ENCODE data around the gene TAAR1. TPM values are rescaled to one million over a fixed set of nuclear protein-coding genes. Genes with fewer than 3 reads are reported as not detected.

Gene TAAR1
- total and polyA plus RNA-seq, 2 donors (not counting 1 experiment from before 2014, with no cell fraction given): not detected

DNA sequence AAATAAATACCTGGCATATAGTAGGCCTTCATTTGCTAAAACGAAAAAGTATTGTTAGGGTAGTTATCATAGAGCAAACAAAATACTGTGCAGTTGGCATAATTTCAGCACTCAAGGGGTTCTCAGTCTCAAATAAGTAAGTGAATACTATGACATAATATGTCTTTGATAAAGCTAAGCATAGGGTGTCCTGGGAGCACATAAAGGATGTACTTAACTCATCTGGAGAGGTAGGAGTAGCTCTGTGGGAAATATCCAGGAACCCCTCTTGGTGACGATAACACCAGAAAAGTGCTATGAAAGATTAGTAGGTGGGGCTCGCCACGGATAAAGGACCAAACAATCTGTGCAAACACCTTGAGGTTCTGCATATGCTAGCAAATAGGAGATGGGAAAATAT lies 31.7 kb upstream of the TAAR1 start:
- POLR2A ChIA-PET: no interaction called here
- no peak for TF ChIP-seq EZH2 (IDR thresholded peaks at IDR 0.05; ENCODE audit: borderline replicate concordance, insufficient read depth, low read depth, low read length, poor library complexity, severe bottlenecking)
- TF ChIP-seq, protein P1, sequence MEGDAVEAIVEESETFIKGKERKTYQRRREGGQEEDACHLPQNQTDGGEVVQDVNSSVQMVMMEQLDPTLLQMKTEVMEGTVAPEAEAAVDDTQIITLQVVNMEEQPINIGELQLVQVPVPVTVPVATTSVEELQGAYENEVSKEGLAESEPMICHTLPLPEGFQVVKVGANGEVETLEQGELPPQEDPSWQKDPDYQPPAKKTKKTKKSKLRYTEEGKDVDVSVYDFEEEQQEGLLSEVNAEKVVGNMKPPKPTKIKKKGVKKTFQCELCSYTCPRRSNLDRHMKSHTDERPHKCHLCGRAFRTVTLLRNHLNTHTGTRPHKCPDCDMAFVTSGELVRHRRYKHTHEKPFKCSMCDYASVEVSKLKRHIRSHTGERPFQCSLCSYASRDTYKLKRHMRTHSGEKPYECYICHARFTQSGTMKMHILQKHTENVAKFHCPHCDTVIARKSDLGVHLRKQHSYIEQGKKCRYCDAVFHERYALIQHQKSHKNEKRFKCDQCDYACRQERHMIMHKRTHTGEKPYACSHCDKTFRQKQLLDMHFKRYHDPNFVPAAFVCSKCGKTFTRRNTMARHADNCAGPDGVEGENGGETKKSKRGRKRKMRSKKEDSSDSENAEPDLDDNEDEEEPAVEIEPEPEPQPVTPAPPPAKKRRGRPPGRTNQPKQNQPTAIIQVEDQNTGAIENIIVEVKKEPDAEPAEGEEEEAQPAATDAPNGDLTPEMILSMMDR (IDR thresholded peaks at IDR 0.05): no peak
- no peak overlapping the region for H3K27ac ChIP-seq (ENCODE audit: low read length in 2 of 2)

DNA sequence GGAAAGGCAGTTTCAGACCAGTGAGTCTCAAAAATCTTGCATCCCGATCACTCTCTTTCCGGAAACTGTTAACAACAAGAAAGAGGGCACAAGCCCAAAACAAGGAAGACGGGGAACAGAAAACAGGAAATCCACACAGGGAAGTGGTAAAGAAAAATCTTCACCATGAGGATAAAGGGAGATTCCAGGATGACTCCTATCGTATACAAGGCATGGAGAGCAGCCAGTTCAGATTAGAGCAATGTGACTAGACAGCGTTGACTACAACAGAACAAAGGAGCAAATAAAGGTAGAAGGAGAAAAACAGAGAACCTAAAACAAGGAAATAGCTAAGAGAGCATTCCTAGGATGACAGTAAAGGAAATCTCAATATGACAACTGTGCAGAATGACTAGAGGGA lies 28.3 kb upstream of the TAAR1 start:
- Histone ChIP-seq H2AFZ (ENCODE audit: insufficient read depth, low read depth, low read length, poor library complexity, severe bottlenecking) (no peak overlapping the region), H3K9ac (ENCODE audit: low read length) (no peak overlapping the region), H3K4me2 (replicated peaks; ENCODE audit: low read depth, low read length, poor library complexity, severe bottlenecking) (no peak overlapping the region), H3K27ac (ENCODE audit: low read length in 2 of 2) (no peak overlapping the region), H3K4me1 (ENCODE audit: control insufficient read depth in 2 of 2, insufficient read depth in 2 of 2, low read length in 2 of 2) (no peaks in the 10 kb centered on the region), H3K36me3 (replicated peaks in 1 of 2; ENCODE audit: control extremely low read depth in 1 of 2, control insufficient read depth in 1 of 2, extremely low read depth in 1 of 2, insufficient read depth in 2 of 2, low read length in 1 of 2) (no peaks in the 10 kb centered on the region), H3K79me2 (ENCODE audit: control insufficient read depth, insufficient read depth, low read length) (no peaks in the 10 kb centered on the region), H3K9me3 (ENCODE audit: control extremely low read depth in 1 of 3, control insufficient read depth in 2 of 3, insufficient read depth in 1 of 3, low read length in 2 of 3) (no peaks in the 10 kb centered on the region), H3K27me3 (replicated peaks in 1 of 4; ENCODE audit: control extremely low read depth in 1 of 4, control insufficient read depth in 3 of 4, insufficient read depth in 4 of 4, low read length in 3 of 4) (peaks cover 0 to 12% (median 0%) of the 10 kb centered on the region in 4 experiments), H3K4me3 (ENCODE audit: control extremely low read depth in 1 of 5, extremely low read depth in 1 of 5, insufficient read depth in 1 of 5, low read depth in 2 of 5, low read length in 4 of 5) (no peak overlapping the region), H4K20me1 (ENCODE audit: control insufficient read depth, insufficient read depth, low read length, poor library complexity, severe bottlenecking) (no peaks in the 10 kb centered on the region)
- ChIA-PET CTCF (no interaction called here), POLR2A (no interaction called here)
- 90% methylated on average over 2 of the region's 5 CpGs for WGBS (ENCODE audit: insufficient coverage)
- Mint-ChIP-seq H3K9me3 (ENCODE audit: insufficient read depth) (no peaks in the 10 kb centered on the region), H3K27ac (no peak overlapping the region), H3K4me3 (no peak overlapping the region), H3K27me3 (peaks cover 38% of the 10 kb centered on the region), H3K4me1 (no peaks in the 10 kb centered on the region)
- ATAC-seq (ENCODE audit: low read depth) (no peak), DNase-seq (no peak)
- TF ChIP-seq EZH2 (IDR thresholded peaks at IDR 0.05; ENCODE audit: borderline replicate concordance, insufficient read depth, low read depth, low read length, poor library complexity, severe bottlenecking): no peak
- TF ChIP-seq, protein P1 (IDR thresholded peaks at IDR 0.05): no peak
- intact Hi-C loops (cut with micrococcal nuclease): no loop called here

More for the DNA sequence above, 31.7 kb upstream of the TAAR1 start:
- Histone ChIP-seq H3K36me3 (replicated peaks in 1 of 2; ENCODE audit: control extremely low read depth in 1 of 2, control insufficient read depth in 1 of 2, extremely low read depth in 1 of 2, insufficient read depth in 2 of 2, low read length in 1 of 2) (no peaks in the 10 kb centered on the region), H3K4me3 (ENCODE audit: control extremely low read depth in 1 of 5, extremely low read depth in 1 of 5, insufficient read depth in 1 of 5, low read depth in 2 of 5, low read length in 4 of 5) (no peak overlapping the region), H2AFZ (ENCODE audit: insufficient read depth, low read depth, low read length, poor library complexity, severe bottlenecking) (no peak overlapping the region), H3K4me2 (replicated peaks; ENCODE audit: low read depth, low read length, poor library complexity, severe bottlenecking) (no peak overlapping the region), H3K4me1 (ENCODE audit: control insufficient read depth in 2 of 2, insufficient read depth in 2 of 2, low read length in 2 of 2) (no peaks in the 10 kb centered on the region), H4K20me1 (ENCODE audit: control insufficient read depth, insufficient read depth, low read length, poor library complexity, severe bottlenecking) (no peaks in the 10 kb centered on the region), H3K79me2 (ENCODE audit: control insufficient read depth, insufficient read depth, low read length) (no peaks in the 10 kb centered on the region), H3K9ac (ENCODE audit: low read length) (no peak overlapping the region), H3K27me3 (replicated peaks in 1 of 4; ENCODE audit: control extremely low read depth in 1 of 4, control insufficient read depth in 3 of 4, insufficient read depth in 4 of 4, low read length in 3 of 4) (peaks cover 0 to 12% (median 0%) of the 10 kb centered on the region in 4 experiments), H3K9me3 (ENCODE audit: control extremely low read depth in 1 of 3, control insufficient read depth in 2 of 3, insufficient read depth in 1 of 3, low read length in 2 of 3) (peaks cover 0 to 5% (median 3%) of the 10 kb centered on the region in 3 donors)
- Mint-ChIP-seq H3K27me3 (peaks cover 40% of the 10 kb centered on the region), H3K9me3 (ENCODE audit: insufficient read depth) (peaks cover 3% of the 10 kb centered on the region), H3K27ac (no peak overlapping the region), H3K4me3 (no peak overlapping the region), H3K4me1 (no peaks in the 10 kb centered on the region)
- ATAC-seq (ENCODE audit: low read depth) (no peak), DNase-seq (no peak)
- 96% methylated on average over 3 of the region's 4 CpGs for WGBS (ENCODE audit: insufficient coverage)
- intact Hi-C loops (cut with micrococcal nuclease): no loop called here
- CTCF ChIA-PET: interaction anchor here (1.4 kb wide), 1 partner anchor 21 kb away, joined by 3 read pairs; no protein-coding TSS in a partner anchor

Measured in B cell (primary cell).